IPS-15b (cell line): ENCODE measurements around the gene LYRM1.

ENCODE experiments used
- H3K27me3 ChIP-seq: one replicate; pipeline ENCODE4 v1.6.1; 2013; ENCODE audit warnings: low read length; ENCODE audit not compliant: control insufficient read depth, insufficient read depth
- H3K36me3 ChIP-seq: one replicate; pipeline ENCODE4 v1.6.1; 2013; ENCODE audit warnings: low read length; ENCODE audit not compliant: control insufficient read depth, insufficient read depth
- H3K4me1 ChIP-seq: one replicate; pipeline ENCODE4 v1.6.1; 2013; ENCODE audit warnings: mild to moderate bottlenecking, low read length; ENCODE audit not compliant: control insufficient read depth, insufficient read depth
- H3K4me3 ChIP-seq: one replicate; pipeline ENCODE4 v1.5.1; 2013; ENCODE audit warnings: low read depth, low read length
- H3K9ac ChIP-seq: one replicate; pipeline ENCODE4 v1.6.1; 2013; ENCODE audit warnings: low read depth, mild to moderate bottlenecking, low read length
- H3K9me3 ChIP-seq: one replicate; pipeline ENCODE4 v1.6.1; 2013; ENCODE audit warnings: mild to moderate bottlenecking, low read length; ENCODE audit not compliant: control insufficient read depth, insufficient read depth

LYRM1 gene

GRCh38 chr16:20874088-20874581, 26.4 kb upstream of the LYRM1 start:
- Histone ChIP-seq H3K9ac (no peak overlapping the region), H3K36me3 (no peaks in the 10 kb centered on the region), H3K27me3 (no peaks in the 10 kb centered on the region), H3K4me3 (no peak overlapping the region), H3K9me3 (no peaks in the 10 kb centered on the region), H3K4me1 (no peaks in the 10 kb centered on the region)

- Histone ChIP-seq H3K36me3 (no peaks in the 10 kb centered on the region), H3K4me3 (no peak overlapping the region), H3K4me1 (no peaks in the 10 kb centered on the region), H3K9ac (no peak overlapping the region), H3K27me3 (no peaks in the 10 kb centered on the region), H3K9me3 (no peaks in the 10 kb centered on the region)
Observed at GRCh38 chr16:20875355-20875650, 25.3 kb upstream of the LYRM1 start.

GRCh38 chr16:20878682-20879147, 21.9 kb upstream of the LYRM1 start:
- no peaks in the 10 kb centered on the region for H3K36me3 ChIP-seq
- no peaks in the 10 kb centered on the region for H3K9me3 ChIP-seq
- H3K9ac ChIP-seq, result no peak overlapping the region
- H3K4me3 ChIP-seq, result no peak overlapping the region
- H3K27me3 ChIP-seq, result no peaks in the 10 kb centered on the region
- H3K4me1 ChIP-seq, result no peaks in the 10 kb centered on the region

- Histone ChIP-seq H3K27me3 (no peaks in the 10 kb centered on the region), H3K9ac (no peak overlapping the region), H3K9me3 (no peaks in the 10 kb centered on the region), H3K4me3 (no peak overlapping the region), H3K4me1 (no peaks in the 10 kb centered on the region), H3K36me3 (no peaks in the 10 kb centered on the region)
Observed at GRCh38 chr16:20879175-20880040, 21.2 kb upstream of the LYRM1 start.

- Histone ChIP-seq H3K9me3 (no peaks in the 10 kb centered on the region), H3K36me3 (no peaks in the 10 kb centered on the region), H3K4me1 (no peaks in the 10 kb centered on the region), H3K4me3 (no peak overlapping the region), H3K9ac (no peak overlapping the region), H3K27me3 (no peaks in the 10 kb centered on the region)
Observed at GRCh38 chr16:20880867-20881502, 19.6 kb upstream of the LYRM1 start.

GRCh38 chr16:20881503-20881878, 19.1 kb upstream of the LYRM1 start:
- Histone ChIP-seq H3K9me3 (no peaks in the 10 kb centered on the region), H3K9ac (no peak overlapping the region), H3K4me3 (no peak overlapping the region), H3K4me1 (no peaks in the 10 kb centered on the region), H3K36me3 (no peaks in the 10 kb centered on the region), H3K27me3 (no peaks in the 10 kb centered on the region)

- no peaks in the 10 kb centered on the region for H3K27me3 ChIP-seq
- no peaks in the 10 kb centered on the region for H3K4me1 ChIP-seq
- H3K4me3 ChIP-seq, result no peak overlapping the region
- H3K36me3 ChIP-seq, result no peaks in the 10 kb centered on the region
- no peaks in the 10 kb centered on the region for H3K9me3 ChIP-seq
- no peak overlapping the region for H3K9ac ChIP-seq
Observed at GRCh38 chr16:20883554-20884239, 16.9 kb upstream of the LYRM1 start.

GRCh38 chr16:20884240-20884556, 16.4 kb upstream of the LYRM1 start:
- Histone ChIP-seq H3K9me3 (no peaks in the 10 kb centered on the region), H3K36me3 (no peaks in the 10 kb centered on the region), H3K4me1 (no peaks in the 10 kb centered on the region), H3K9ac (no peak overlapping the region), H3K27me3 (no peaks in the 10 kb centered on the region), H3K4me3 (no peak overlapping the region)

GRCh38 chr16:20886320-20886719, 14.3 kb upstream of the LYRM1 start:
- peaks cover 8% of the 10 kb centered on the region for H3K4me1 ChIP-seq
- no peaks in the 10 kb centered on the region for H3K36me3 ChIP-seq
- H3K4me3 ChIP-seq, result no peak overlapping the region
- no peak overlapping the region for H3K9ac ChIP-seq
- no peaks in the 10 kb centered on the region for H3K9me3 ChIP-seq
- H3K27me3 ChIP-seq, result no peaks in the 10 kb centered on the region

GRCh38 chr16:20887207-20887606, 13.4 kb upstream of the LYRM1 start:
- Histone ChIP-seq H3K9ac (no peak overlapping the region), H3K4me1 (peaks cover 8% of the 10 kb centered on the region), H3K36me3 (no peaks in the 10 kb centered on the region), H3K27me3 (no peaks in the 10 kb centered on the region), H3K9me3 (no peaks in the 10 kb centered on the region), H3K4me3 (no peak overlapping the region)

GRCh38 chr16:20889625-20890275, 10.8 kb upstream of the LYRM1 start:
- Histone ChIP-seq H3K36me3 (no peaks in the 10 kb centered on the region), H3K4me3 (no peak overlapping the region), H3K27me3 (no peaks in the 10 kb centered on the region)

More at GRCh38 chr16:20889625-20890275, 10.8 kb upstream of the LYRM1 start:
- Histone ChIP-seq H3K9me3 (no peaks in the 10 kb centered on the region), H3K4me1 (peaks cover 8% of the 10 kb centered on the region), H3K9ac (no peak overlapping the region)
